HepG2 (cell line): Measurements from ENCODE around the gene NFYC. TPM values are rescaled to one million over a fixed set of nuclear protein-coding genes. Genes with fewer than 3 reads are reported as not detected.

Source experiments
- ATAC-seq: fragments of 200-7000 bp; cut with Tn5 transposase; 3 replicates; pipeline ENCODE4 v1.9.1; 2020; ENCODE audit warnings: mild to moderate bottlenecking, moderate library complexity
- BruUV-seq: library from RNA; stranded (reverse); fragments of 400-500 nt; replicated peaks from 2 replicates; lab custom pipeline; 2021; lab: Mats Ljungman, UMichigan
- CTCF ChIA-PET: fragments of 300-600 bp; formaldehyde crosslinking; extraction: SDS; loops from one replicate; lab custom pipeline; 2021; ENCODE audit warnings: low total read pairs, inconsistent platforms, low intra/inter-chr PET ratio; lab: Yijun Ruan, JAX
- POLR2A ChIA-PET: fragments of 350-600 bp; sonication (Branson Sonifier 250); formaldehyde crosslinking; loops from one replicate; lab custom pipeline; 2020; ENCODE audit warnings: antibody characterized with exemption, inconsistent platforms; lab: Yijun Ruan, JAX
- DNase-seq: peaks from one replicate; pipeline ENCODE4 v3.0.0-alpha.2; 2015; ENCODE audit warnings: low spot score
- FAIRE-seq: peaks from 3 replicates; lab custom pipeline; 2011; peaks lifted over from hg19 to GRCh38; lab: Jason Lieb, UNC
- H2AFZ ChIP-seq: one replicate; pipeline ENCODE4 v1.6.1; 2011; ENCODE audit warnings: low read length, inconsistent platforms
- H3K27ac ChIP-seq: fragments of 300-600 bp; 3 replicates; pipeline ENCODE4 v1.8.0; 2011; ENCODE audit warnings: mixed run types, mild to moderate bottlenecking, mixed read lengths, low read length, inconsistent platforms; ENCODE audit not compliant: insufficient read depth; ENCODE audit errors: extremely low read length
- H3K27me3 ChIP-seq, 2 experiments: fragments of 200-600 bp in 1 of 2; 2 replicates in 1 of 2; 3 replicates in 1 of 2; pipeline versions ENCODE4 v1.6.0 to v1.8.0; 2011; ENCODE audit warnings: low read length in 2 of 2, mild to moderate bottlenecking in 2 of 2, moderate library complexity in 2 of 2, inconsistent platforms in 1 of 2; ENCODE audit not compliant: insufficient read depth in 2 of 2, control insufficient read depth in 1 of 2
- H3K36me3 ChIP-seq, 2 experiments: fragments of 200-600 bp in 1 of 2; replicated peaks in 1 of 2; 2 replicates in 1 of 2; 3 replicates in 1 of 2; pipeline versions ENCODE4 v1.5.1 to v1.8.0; 2011; ENCODE audit warnings: low read length in 2 of 2, inconsistent platforms in 1 of 2; ENCODE audit not compliant: insufficient read depth in 2 of 2, control insufficient read depth in 1 of 2
- H3K4me1 ChIP-seq: 2 replicates; pipeline ENCODE4 v1.5.1; 2012; ENCODE audit warnings: low read length, inconsistent platforms; ENCODE audit not compliant: insufficient read depth
- H3K4me2 ChIP-seq: 2 replicates; pipeline ENCODE4 v1.6.0; 2011; ENCODE audit warnings: low read depth, low read length, inconsistent platforms
- H3K4me3 ChIP-seq, 3 experiments: fragments of 200-600 bp in 1 of 3; sonication (generic), shearing (Covaris generic) in 1 of 3; replicated peaks in 1 of 3; 2 replicates each; pipeline ENCODE4 v1.5.1; 2011 to 2016; ENCODE audit warnings: low read length in 3 of 3, inconsistent platforms in 2 of 3, low read depth in 2 of 3, mild to moderate bottlenecking in 2 of 3, control low read depth in 1 of 3, mixed read lengths in 1 of 3; ENCODE audit not compliant: insufficient read depth in 1 of 3
- H3K79me2 ChIP-seq: one replicate; pipeline ENCODE4 v1.6.1; 2011; ENCODE audit warnings: low read length, inconsistent platforms; ENCODE audit not compliant: insufficient read depth
- H3K9ac ChIP-seq: 2 replicates; pipeline ENCODE4 v1.6.0; 2011; ENCODE audit warnings: mild to moderate bottlenecking, low read depth, low read length, inconsistent platforms; ENCODE audit not compliant: insufficient read depth
- H3K9me3 ChIP-seq: 2 replicates; pipeline ENCODE4 v1.5.1; 2012; ENCODE audit warnings: mild to moderate bottlenecking, low read length
- H4K20me1 ChIP-seq: 2 replicates; pipeline ENCODE4 v1.6.0; 2011; ENCODE audit warnings: inconsistent platforms, mild to moderate bottlenecking, low read length, moderate library complexity; ENCODE audit not compliant: insufficient read depth
- ATF4 ChIP-seq, 2 experiments: fragments of 450-650 bp in 1 of 2; sonication (generic) in 1 of 2; formaldehyde crosslinking; IDR thresholded peaks; 2 replicates each; pipeline versions ENCODE4 v1.5.0 to v1.8.0; 2020 to 2022; ENCODE audit warnings: mild to moderate bottlenecking in 1 of 2, missing genetic modification reagents in 1 of 2
- EHMT2 ChIP-seq: fragments of 200-600 bp; sonication (generic); IDR thresholded peaks from 2 replicates; pipeline ENCODE4 v1.7.0; 2017; ENCODE audit warnings: antibody characterized with exemption, low read depth, low read length, borderline replicate concordance
- FIP1L1 ChIP-seq: fragments of 200-400 bp; formaldehyde crosslinking; IDR thresholded peaks from 2 replicates; pipeline ENCODE4 v1.6.1; 2018; ENCODE audit warnings: low read depth, mild to moderate bottlenecking, low read length, moderate library complexity, borderline replicate concordance; ENCODE audit not compliant: insufficient read depth
- KAT8 ChIP-seq: IDR thresholded peaks from 2 replicates; pipeline ENCODE4 v1.6.1; 2016; ENCODE audit warnings: missing genetic modification reagents, missing compliant biosample characterization
- MXD4 ChIP-seq: IDR thresholded peaks from 2 replicates; pipeline ENCODE4 v1.6.1; 2016; ENCODE audit warnings: mild to moderate bottlenecking, missing biosample characterization, missing genetic modification reagents
- NR0B2 ChIP-seq: sonication (generic); formaldehyde crosslinking; IDR thresholded peaks from 2 replicates; pipeline ENCODE4 v1.4.0; 2020; ENCODE audit warnings: mild to moderate bottlenecking, missing genetic modification reagents
- ZFP90 ChIP-seq: sonication (generic); formaldehyde crosslinking; IDR thresholded peaks from 2 replicates; pipeline ENCODE4 v1.8.0; 2022; ENCODE audit warnings: missing genetic modification reagents, mild to moderate bottlenecking, inconsistent platforms, borderline replicate concordance
- ZNF296 ChIP-seq: sonication (generic); formaldehyde crosslinking; conservative IDR thresholded peaks from 2 replicates; pipeline ENCODE4 v1.5.0; 2020; ENCODE audit warnings: mild to moderate bottlenecking, missing genetic modification reagents
- ZNF3 ChIP-seq: IDR thresholded peaks from 2 replicates; pipeline ENCODE4 v1.7.0; 2017; ENCODE audit warnings: inconsistent platforms
- ZNF550 ChIP-seq: sonication (generic); formaldehyde crosslinking; IDR thresholded peaks from 2 replicates; pipeline ENCODE4 v1.4.0; 2020; ENCODE audit warnings: mild to moderate bottlenecking, missing genetic modification reagents, borderline replicate concordance
- ZNF775 ChIP-seq: sonication (generic); formaldehyde crosslinking; IDR thresholded peaks from 2 replicates; pipeline ENCODE4 v1.4.0; 2020; ENCODE audit warnings: missing genetic modification reagents, mild to moderate bottlenecking, moderate library complexity, borderline replicate concordance
- ZNF777 ChIP-seq: sonication (generic); formaldehyde crosslinking; IDR thresholded peaks from 2 replicates; pipeline ENCODE4 v1.4.0; 2020; ENCODE audit warnings: missing genetic modification reagents
- ZNF883 ChIP-seq: sonication (generic); formaldehyde crosslinking; IDR thresholded peaks from 2 replicates; pipeline ENCODE4 v1.5.1; 2020; ENCODE audit warnings: mild to moderate bottlenecking, missing genetic modification reagents; ENCODE audit errors: not compliant biosample characterization
- WGBS: methylation state at CpG from one replicate; pipeline ENCODE4 v1.1.6; 2017; ENCODE audit warnings: low lambda C conversion rate; 5-methylcytosine and 5-hydroxymethylcytosine counted together
- in situ Hi-C: cut with HindIII; loops from 2 replicates; pipeline ENCODE4 v1.10.0; 2017; ENCODE audit warnings: low pct_unique_long_range_greater_than_20kb; ENCODE audit not compliant: extremely low pct_ligation_motif_present
- intact Hi-C: fragments of 100-400 bp; cut with micrococcal nuclease; formaldehyde crosslinking; loops from one replicate; pipeline ENCODE4 v1.10.0; 2022; ENCODE audit not compliant: unreplicated experiment
- polyA plus RNA-seq, 8 experiments: library from polyadenylated mRNA; depleted of rRNA in 3 of 8; stranded (reverse) in 7 of 8; unstranded in 1 of 8; fragments of >200 nt; fragmentation: Illumina TruSeq in 4 of 8; extraction: Trizol in 4 of 8; gene quantifications; 2 replicates each; pipeline versions ENCODE4 v1.2.1 to v1.2.3, GENCODE V29; 2011 to 2016; ENCODE audit warnings: low read depth in 4 of 8, missing spikeins in 1 of 8, mixed read lengths in 1 of 8; ENCODE audit not compliant: insufficient read depth in 1 of 8
- total RNA-seq, 5 experiments: library from RNA; depleted of rRNA; stranded (reverse); fragments of >200 nt; fragmentation: Illumina TruSeq; extraction: Trizol; gene quantifications; 2 replicates each; pipeline ENCODE4 v1.2.3, GENCODE V29; 2016; ENCODE audit warnings: low read depth in 1 of 5
- TF ChIP-seq, protein P1 (sequence below): sonication (generic); formaldehyde crosslinking; conservative IDR thresholded peaks from 2 replicates; pipeline ENCODE4 v1.8.1; 2023; ENCODE audit warnings: missing genetic modification reagents
- TF ChIP-seq, protein P2 (sequence below): sonication (generic); formaldehyde crosslinking; IDR thresholded peaks from 2 replicates; pipeline ENCODE4 v1.4.0; 2020; ENCODE audit warnings: missing genetic modification reagents
- TF ChIP-seq, protein P3 (sequence below): sonication (generic); formaldehyde crosslinking; IDR thresholded peaks from 2 replicates; pipeline ENCODE4 v1.9.0; 2022; ENCODE audit warnings: missing genetic modification reagents, mild to moderate bottlenecking, borderline replicate concordance

NFYC gene
- total and polyA plus RNA-seq, 2 of the 13 experiments (the other 11 are each of a cell fraction or from before 2014, with no cell fraction given) = 33.9 to 73.7 TPM

DNA sequence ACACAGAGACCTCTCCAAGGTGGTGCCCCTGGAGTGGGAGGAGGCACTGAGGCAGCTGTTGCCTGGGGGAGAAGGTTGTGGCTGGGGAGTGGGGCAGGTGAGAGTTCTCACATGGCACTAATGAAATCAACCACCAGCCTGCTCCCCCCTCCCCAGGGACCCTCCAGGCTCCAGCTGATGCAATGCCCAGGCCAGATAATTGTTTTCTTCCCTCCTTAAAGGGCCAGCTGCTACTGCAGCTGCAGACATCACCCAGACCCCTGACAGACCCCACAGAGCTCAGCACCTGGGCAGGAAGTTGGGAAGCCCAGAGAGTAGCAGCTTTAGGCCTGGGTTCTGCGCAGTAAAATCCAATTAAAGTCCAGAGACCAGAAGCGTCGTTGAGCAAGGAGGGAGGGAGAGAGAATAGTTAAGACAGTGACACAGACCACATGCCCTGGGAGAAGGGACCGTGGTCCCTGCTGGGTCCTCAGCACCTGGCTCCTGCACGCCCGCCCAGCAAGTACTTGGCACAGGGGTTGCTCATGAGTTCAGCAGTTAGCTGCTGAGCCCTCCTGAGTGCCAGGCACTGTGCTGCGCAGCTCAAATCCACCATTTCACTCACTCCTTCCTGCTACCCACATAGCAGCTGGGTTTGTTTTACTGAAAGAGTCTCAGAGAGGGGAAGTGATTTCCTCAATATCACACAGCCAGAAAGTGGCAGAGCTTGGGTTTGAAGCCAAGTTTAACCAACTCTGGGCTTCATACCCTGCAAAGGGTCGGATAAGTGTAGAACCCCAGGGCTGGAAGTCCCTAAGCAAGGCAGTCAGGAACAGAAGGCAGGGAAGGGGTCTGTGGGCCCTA lies 28.0 kb upstream of the NFYC start:
- FAIRE-seq = no peak
- 81% methylated on average over 8 of the region's 8 CpGs for WGBS
- TF ChIP-seq, protein P1, sequence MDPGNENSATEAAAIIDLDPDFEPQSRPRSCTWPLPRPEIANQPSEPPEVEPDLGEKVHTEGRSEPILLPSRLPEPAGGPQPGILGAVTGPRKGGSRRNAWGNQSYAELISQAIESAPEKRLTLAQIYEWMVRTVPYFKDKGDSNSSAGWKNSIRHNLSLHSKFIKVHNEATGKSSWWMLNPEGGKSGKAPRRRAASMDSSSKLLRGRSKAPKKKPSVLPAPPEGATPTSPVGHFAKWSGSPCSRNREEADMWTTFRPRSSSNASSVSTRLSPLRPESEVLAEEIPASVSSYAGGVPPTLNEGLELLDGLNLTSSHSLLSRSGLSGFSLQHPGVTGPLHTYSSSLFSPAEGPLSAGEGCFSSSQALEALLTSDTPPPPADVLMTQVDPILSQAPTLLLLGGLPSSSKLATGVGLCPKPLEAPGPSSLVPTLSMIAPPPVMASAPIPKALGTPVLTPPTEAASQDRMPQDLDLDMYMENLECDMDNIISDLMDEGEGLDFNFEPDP (CRISPR knock-in tag) = no peak
- no peak for TF ChIP-seq ZNF775 (CRISPR knock-in tag)
- peak in 1 of 2 experiments; percentile 26; a peak in 1 of 4 replicates for TF ChIP-seq ATF4 (CRISPR knock-in tag; IDR thresholded peaks at IDR 0.05)
- TF ChIP-seq ZNF550 (CRISPR knock-in tag) = no peak
- TF ChIP-seq ZNF883 (CRISPR knock-in tag) = no peak
- TF ChIP-seq, protein P2, sequence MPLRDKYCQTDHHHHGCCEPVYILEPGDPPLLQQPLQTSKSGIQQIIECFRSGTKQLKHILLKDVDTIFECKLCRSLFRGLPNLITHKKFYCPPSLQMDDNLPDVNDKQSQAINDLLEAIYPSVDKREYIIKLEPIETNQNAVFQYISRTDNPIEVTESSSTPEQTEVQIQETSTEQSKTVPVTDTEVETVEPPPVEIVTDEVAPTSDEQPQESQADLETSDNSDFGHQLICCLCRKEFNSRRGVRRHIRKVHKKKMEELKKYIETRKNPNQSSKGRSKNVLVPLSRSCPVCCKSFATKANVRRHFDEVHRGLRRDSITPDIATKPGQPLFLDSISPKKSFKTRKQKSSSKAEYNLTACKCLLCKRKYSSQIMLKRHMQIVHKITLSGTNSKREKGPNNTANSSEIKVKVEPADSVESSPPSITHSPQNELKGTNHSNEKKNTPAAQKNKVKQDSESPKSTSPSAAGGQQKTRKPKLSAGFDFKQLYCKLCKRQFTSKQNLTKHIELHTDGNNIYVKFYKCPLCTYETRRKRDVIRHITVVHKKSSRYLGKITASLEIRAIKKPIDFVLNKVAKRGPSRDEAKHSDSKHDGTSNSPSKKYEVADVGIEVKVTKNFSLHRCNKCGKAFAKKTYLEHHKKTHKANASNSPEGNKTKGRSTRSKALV = no peak
- TF ChIP-seq EHMT2 = no peak
- no peak for TF ChIP-seq MXD4 (CRISPR knock-in tag)
- TF ChIP-seq ZFP90 (CRISPR knock-in tag) = no peak
- no peak for TF ChIP-seq FIP1L1
- no peak for TF ChIP-seq ZNF296
- TF ChIP-seq NR0B2 = no peak
- no peak for TF ChIP-seq KAT8 (CRISPR knock-in tag)
- TF ChIP-seq, protein P3, sequence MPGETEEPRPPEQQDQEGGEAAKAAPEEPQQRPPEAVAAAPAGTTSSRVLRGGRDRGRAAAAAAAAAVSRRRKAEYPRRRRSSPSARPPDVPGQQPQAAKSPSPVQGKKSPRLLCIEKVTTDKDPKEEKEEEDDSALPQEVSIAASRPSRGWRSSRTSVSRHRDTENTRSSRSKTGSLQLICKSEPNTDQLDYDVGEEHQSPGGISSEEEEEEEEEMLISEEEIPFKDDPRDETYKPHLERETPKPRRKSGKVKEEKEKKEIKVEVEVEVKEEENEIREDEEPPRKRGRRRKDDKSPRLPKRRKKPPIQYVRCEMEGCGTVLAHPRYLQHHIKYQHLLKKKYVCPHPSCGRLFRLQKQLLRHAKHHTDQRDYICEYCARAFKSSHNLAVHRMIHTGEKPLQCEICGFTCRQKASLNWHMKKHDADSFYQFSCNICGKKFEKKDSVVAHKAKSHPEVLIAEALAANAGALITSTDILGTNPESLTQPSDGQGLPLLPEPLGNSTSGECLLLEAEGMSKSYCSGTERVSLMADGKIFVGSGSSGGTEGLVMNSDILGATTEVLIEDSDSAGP = peak; percentile 36; the same call in 1 of the 2 replicates
- TF ChIP-seq ZNF3 = no peak
- no peak for TF ChIP-seq ZNF777 (CRISPR knock-in tag)

More for the DNA sequence above, 28.0 kb upstream of the NFYC start:
- H3K4me2 ChIP-seq = no peak overlapping the region
- no peak for DNase-seq
- H3K79me2 ChIP-seq = no peaks in the 10 kb centered on the region
- H3K27ac ChIP-seq = no peak overlapping the region
- in situ Hi-C loops = loop anchor here (10.0 kb wide), 1 partner anchor 49 kb away; no protein-coding TSS in a partner anchor
- H2AFZ ChIP-seq = no peak overlapping the region
- POLR2A ChIA-PET = no interaction called here
- H4K20me1 ChIP-seq = no peaks in the 10 kb centered on the region
- H3K36me3 ChIP-seq = no peaks in the 10 kb centered on the region
- CTCF ChIA-PET = no interaction called here
- no peaks in the 10 kb centered on the region for H3K9me3 ChIP-seq
- H3K4me3 ChIP-seq = no peak overlapping the region
- no TSS peak for BruUV-seq
- H3K4me1 ChIP-seq = peaks cover 53% of the 10 kb centered on the region
- no peak for ATAC-seq
- no peak overlapping the region for H3K9ac ChIP-seq
- no peaks in the 10 kb centered on the region; a peak in 2 of 5 replicates for H3K27me3 ChIP-seq
- intact Hi-C loops = no loop called here
